Keratinocyte (primary cell): ENCODE data around the gene GID8.

ENCODE experiments used
- EZH2 ChIP-seq: IDR thresholded peaks from one replicate; pipeline ENCODE4 v1.6.1; 2012; ENCODE audit warnings: inconsistent platforms, mild to moderate bottlenecking, low read length, moderate library complexity
- TF ChIP-seq, protein P1 (sequence below), 3 experiments: IDR thresholded peaks in 1 of 3; conservative IDR thresholded peaks in 1 of 3; optimal IDR thresholded peaks in 1 of 3; 2 replicates in 2 of 3; 3 replicates in 1 of 3; pipeline versions ENCODE3 to v1.5.1; 2011; ENCODE audit warnings: low read length in 3 of 3, mild to moderate bottlenecking in 3 of 3, moderate library complexity in 2 of 3, control low read depth in 1 of 3, inconsistent platforms in 1 of 3; ENCODE audit not compliant: insufficient read depth in 2 of 3; ENCODE audit errors: extremely low read depth in 1 of 3

DNA sequence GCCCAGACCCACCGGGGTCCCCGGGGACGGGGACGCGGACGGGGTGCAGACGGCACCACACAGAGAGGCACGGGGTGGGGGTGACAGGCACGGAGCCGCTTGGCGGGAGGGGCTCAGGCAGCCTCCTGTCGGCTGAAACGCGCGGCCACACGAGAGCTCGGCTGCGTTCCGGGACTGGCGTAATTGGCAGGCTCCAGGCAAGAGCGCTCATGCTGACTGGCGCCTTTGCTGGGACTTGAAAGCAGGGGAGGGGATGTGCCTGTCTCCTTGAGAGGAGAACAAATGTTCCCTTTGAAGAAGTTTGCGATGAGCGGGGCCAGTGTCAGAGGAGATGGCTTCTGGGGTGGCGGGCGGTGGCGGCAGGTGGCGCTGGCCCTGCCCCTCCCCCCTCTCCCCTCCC, 43.0 kb downstream of the GID8 start:
- TF ChIP-seq, protein P1, sequence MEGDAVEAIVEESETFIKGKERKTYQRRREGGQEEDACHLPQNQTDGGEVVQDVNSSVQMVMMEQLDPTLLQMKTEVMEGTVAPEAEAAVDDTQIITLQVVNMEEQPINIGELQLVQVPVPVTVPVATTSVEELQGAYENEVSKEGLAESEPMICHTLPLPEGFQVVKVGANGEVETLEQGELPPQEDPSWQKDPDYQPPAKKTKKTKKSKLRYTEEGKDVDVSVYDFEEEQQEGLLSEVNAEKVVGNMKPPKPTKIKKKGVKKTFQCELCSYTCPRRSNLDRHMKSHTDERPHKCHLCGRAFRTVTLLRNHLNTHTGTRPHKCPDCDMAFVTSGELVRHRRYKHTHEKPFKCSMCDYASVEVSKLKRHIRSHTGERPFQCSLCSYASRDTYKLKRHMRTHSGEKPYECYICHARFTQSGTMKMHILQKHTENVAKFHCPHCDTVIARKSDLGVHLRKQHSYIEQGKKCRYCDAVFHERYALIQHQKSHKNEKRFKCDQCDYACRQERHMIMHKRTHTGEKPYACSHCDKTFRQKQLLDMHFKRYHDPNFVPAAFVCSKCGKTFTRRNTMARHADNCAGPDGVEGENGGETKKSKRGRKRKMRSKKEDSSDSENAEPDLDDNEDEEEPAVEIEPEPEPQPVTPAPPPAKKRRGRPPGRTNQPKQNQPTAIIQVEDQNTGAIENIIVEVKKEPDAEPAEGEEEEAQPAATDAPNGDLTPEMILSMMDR (optimal IDR thresholded peaks at IDR 0.05 in 1 of 3, IDR thresholded peaks at IDR 0.05 in 1 of 3, conservative IDR thresholded peaks at IDR 0.05 in 1 of 3; ENCODE audit: extremely low read depth in 1 of 3, insufficient read depth in 2 of 3, low read length in 3 of 3): no peak
- peak; percentile 35 for TF ChIP-seq EZH2
